Vagina (tissue), 2 donors: ENCODE results near the gene ATAD1.
"Not testable (repeated sequence)": the region's sequence is repeated elsewhere in the genome, so short reads cannot be mapped to it uniquely, and the experiment has no call there.

ENCODE experiments used
- POLR2A ChIP-seq, 2 donors: fragments of 450-650 bp; IDR thresholded peaks; one replicate each; pipeline ENCODE4 v1.6.1; 2017; ENCODE audit warnings: antibody characterized with exemption in 2 of 2, mild to moderate bottlenecking in 2 of 2, moderate library complexity in 2 of 2
- POLR2AphosphoS5 ChIP-seq, 2 donors: sonication (generic); formaldehyde crosslinking; IDR thresholded peaks; one replicate each; pipeline ENCODE4 v1.9.0; 2017; ENCODE audit warnings: antibody characterized with exemption in 2 of 2, mild to moderate bottlenecking in 2 of 2, low read depth in 1 of 2; ENCODE audit not compliant: insufficient read depth in 1 of 2
- TF ChIP-seq, protein P1 (sequence below), 3 experiments: fragments of 450-650 bp in 2 of 3; fragments of 200-600 bp in 1 of 3; sonication (generic) in 1 of 3; IDR thresholded peaks; one replicate each; pipeline ENCODE4 v1.5.1; 2017 to 2019; ENCODE audit warnings: antibody characterized with exemption in 3 of 3, mild to moderate bottlenecking in 2 of 3, moderate library complexity in 2 of 3

- TF ChIP-seq POLR2AphosphoS5 (IDR thresholded peaks at IDR 0.05; ENCODE audit: insufficient read depth in 1 of 2, low read depth in 1 of 2); POLR2A (IDR thresholded peaks at IDR 0.05): not testable (repeated sequence)
- TF ChIP-seq, protein P1, sequence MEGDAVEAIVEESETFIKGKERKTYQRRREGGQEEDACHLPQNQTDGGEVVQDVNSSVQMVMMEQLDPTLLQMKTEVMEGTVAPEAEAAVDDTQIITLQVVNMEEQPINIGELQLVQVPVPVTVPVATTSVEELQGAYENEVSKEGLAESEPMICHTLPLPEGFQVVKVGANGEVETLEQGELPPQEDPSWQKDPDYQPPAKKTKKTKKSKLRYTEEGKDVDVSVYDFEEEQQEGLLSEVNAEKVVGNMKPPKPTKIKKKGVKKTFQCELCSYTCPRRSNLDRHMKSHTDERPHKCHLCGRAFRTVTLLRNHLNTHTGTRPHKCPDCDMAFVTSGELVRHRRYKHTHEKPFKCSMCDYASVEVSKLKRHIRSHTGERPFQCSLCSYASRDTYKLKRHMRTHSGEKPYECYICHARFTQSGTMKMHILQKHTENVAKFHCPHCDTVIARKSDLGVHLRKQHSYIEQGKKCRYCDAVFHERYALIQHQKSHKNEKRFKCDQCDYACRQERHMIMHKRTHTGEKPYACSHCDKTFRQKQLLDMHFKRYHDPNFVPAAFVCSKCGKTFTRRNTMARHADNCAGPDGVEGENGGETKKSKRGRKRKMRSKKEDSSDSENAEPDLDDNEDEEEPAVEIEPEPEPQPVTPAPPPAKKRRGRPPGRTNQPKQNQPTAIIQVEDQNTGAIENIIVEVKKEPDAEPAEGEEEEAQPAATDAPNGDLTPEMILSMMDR (IDR thresholded peaks at IDR 0.05) = not testable (repeated sequence)
These were observed 28.7 kb upstream of the ATAD1 start for GRCh38 chr10:87846711-87847110.
